Suprapubic skin (tissue), 4 donors: ENCODE measurements around the gene COL5A1. TPM values are rescaled to one million over a fixed set of nuclear protein-coding genes. Genes with fewer than 3 reads are reported as not detected.
A peak's percentile ranks its signal among the peaks of the same experiment; 100 is the strongest.

Experiments
- DNase-seq, 2 donors: peaks; one replicate each; pipeline ENCODE4 v3.0.0-alpha.2; 2019; ENCODE audit warnings: low spot score in 2 of 2
- H3K27ac ChIP-seq: fragments of 200-600 bp; sonication (generic); one replicate; pipeline ENCODE4 v1.5.1; 2019
- H3K27me3 ChIP-seq: fragments of 200-600 bp; sonication (generic); one replicate; pipeline ENCODE4 v1.5.1; 2019
- H3K36me3 ChIP-seq: fragments of 200-600 bp; sonication (generic); one replicate; pipeline ENCODE4 v1.5.1; 2019
- H3K4me1 ChIP-seq: fragments of 200-600 bp; sonication (generic); one replicate; pipeline ENCODE4 v1.5.1; 2019
- H3K4me3 ChIP-seq: fragments of 200-600 bp; sonication (generic); one replicate; pipeline ENCODE4 v1.5.1; 2019; ENCODE audit warnings: mild to moderate bottlenecking
- H3K9me3 ChIP-seq: fragments of 200-600 bp; sonication (generic); one replicate; pipeline ENCODE4 v1.5.1; 2019
- CTCF ChIP-seq, 2 donors: fragments of 200-600 bp in 1 of 2; fragments of 450-650 bp in 1 of 2; sonication (generic) in 1 of 2; IDR thresholded peaks; one replicate each; pipeline ENCODE4 v1.5.1; 2016 to 2019; ENCODE audit warnings: antibody characterized with exemption in 2 of 2, mild to moderate bottlenecking in 1 of 2, moderate library complexity in 1 of 2
- EP300 ChIP-seq: sonication (generic); formaldehyde crosslinking; IDR thresholded peaks from one replicate; pipeline ENCODE4 v1.6.1; 2017; ENCODE audit warnings: antibody characterized with exemption
- POLR2A ChIP-seq, 2 donors: fragments of 450-650 bp; IDR thresholded peaks; one replicate each; pipeline ENCODE4 v1.6.1; 2017; ENCODE audit warnings: antibody characterized with exemption in 2 of 2, mild to moderate bottlenecking in 2 of 2, moderate library complexity in 2 of 2
- POLR2AphosphoS5 ChIP-seq, 3 donors: sonication (generic); formaldehyde crosslinking; IDR thresholded peaks; one replicate each; pipeline ENCODE4 v1.6.1; 2017; ENCODE audit warnings: antibody characterized with exemption in 3 of 3
- WGBS: methylation state at CpG from one replicate; pipeline ENCODE4 v1.1.5; 2018; 5-methylcytosine and 5-hydroxymethylcytosine counted together
- total RNA-seq, 4 donors: library from RNA; depleted of rRNA; stranded (reverse); fragments of >200 nt; gene quantifications; one replicate each; pipeline ENCODE4 v1.1.0, GENCODE V29; 2016

The COL5A1 gene
- total RNA-seq, 4 donors from 2014 or later = 8.6 to 16.5 (median 15.4) TPM

GRCh38 chr9:134781591-134782302, 140.1 kb downstream of the COL5A1 start:
- no peak for DNase-seq
- H3K4me3 ChIP-seq = no peak overlapping the region
- H3K27me3 ChIP-seq = peaks cover 20% of the 10 kb centered on the region
- peaks cover 50% of the 10 kb centered on the region for H3K4me1 ChIP-seq
- no peaks in the 10 kb centered on the region for H3K9me3 ChIP-seq
- TF ChIP-seq POLR2A (IDR thresholded peaks at IDR 0.05) (no peak), EP300 (no peak), CTCF (IDR thresholded peaks at IDR 0.05) (peak in 1 of 2 donors; percentile 9), POLR2AphosphoS5 (IDR thresholded peaks at IDR 0.05) (no peak)
- H3K36me3 ChIP-seq = peaks cover 9% of the 10 kb centered on the region
- H3K27ac ChIP-seq = no peak overlapping the region
- WGBS = 79% methylated on average over 17 of the region's 28 CpGs

GRCh38 chr9:134782921-134783698, 141.5 kb downstream of the COL5A1 start:
- H3K4me1 ChIP-seq = peaks cover 46% of the 10 kb centered on the region
- peaks cover 9% of the 10 kb centered on the region for H3K36me3 ChIP-seq
- WGBS = 81% methylated on average over 19 of the region's 33 CpGs
- H3K9me3 ChIP-seq = no peaks in the 10 kb centered on the region
- TF ChIP-seq EP300 (no peak), POLR2A (IDR thresholded peaks at IDR 0.05) (no peak), CTCF (IDR thresholded peaks at IDR 0.05) (no peak), POLR2AphosphoS5 (IDR thresholded peaks at IDR 0.05) (no peak)
- peak overlapping the region; percentile 8 for H3K27ac ChIP-seq
- DNase-seq = no peak
- H3K4me3 ChIP-seq = no peak overlapping the region
- peaks cover 15% of the 10 kb centered on the region for H3K27me3 ChIP-seq

- Histone ChIP-seq H3K27ac (peak overlapping the region; percentile 28), H3K4me3 (no peak overlapping the region), H3K9me3 (no peaks in the 10 kb centered on the region), H3K27me3 (peaks cover 15% of the 10 kb centered on the region), H3K36me3 (peaks cover 9% of the 10 kb centered on the region), H3K4me1 (peaks cover 40% of the 10 kb centered on the region)
- DNase-seq = no peak
- WGBS = 87% methylated on average over 11 of the region's 12 CpGs
- TF ChIP-seq EP300 = no peak
- no peak for TF ChIP-seq POLR2AphosphoS5 (IDR thresholded peaks at IDR 0.05)
Measured at GRCh38 chr9:134783699-134784039, 142.1 kb downstream of the COL5A1 start.

- Histone ChIP-seq H3K4me3 (no peak overlapping the region), H3K4me1 (peaks cover 31% of the 10 kb centered on the region), H3K27ac (no peak overlapping the region), H3K27me3 (peaks cover 15% of the 10 kb centered on the region), H3K36me3 (peaks cover 11% of the 10 kb centered on the region), H3K9me3 (no peaks in the 10 kb centered on the region)
- no peak for DNase-seq
- 85% methylated on average over 14 of the region's 23 CpGs for WGBS
- no peak for TF ChIP-seq EP300
- no peak for TF ChIP-seq POLR2AphosphoS5 (IDR thresholded peaks at IDR 0.05)
- no peak for TF ChIP-seq CTCF (IDR thresholded peaks at IDR 0.05)
- no peak for TF ChIP-seq POLR2A (IDR thresholded peaks at IDR 0.05)
Measured at GRCh38 chr9:134784577-134785305, 143.1 kb downstream of the COL5A1 start.

- TF ChIP-seq POLR2AphosphoS5 (IDR thresholded peaks at IDR 0.05) (no peak), CTCF (IDR thresholded peaks at IDR 0.05) (no peak), POLR2A (IDR thresholded peaks at IDR 0.05) (no peak), EP300 (no peak)
- Histone ChIP-seq H3K4me3 (no peak overlapping the region), H3K4me1 (peaks cover 31% of the 10 kb centered on the region), H3K9me3 (no peaks in the 10 kb centered on the region), H3K27me3 (peaks cover 15% of the 10 kb centered on the region), H3K27ac (no peak overlapping the region), H3K36me3 (peaks cover 12% of the 10 kb centered on the region)
- WGBS = 76% methylated on average over 20 of the region's 23 CpGs
- no peak for DNase-seq
Measured at GRCh38 chr9:134785325-134786108, 143.9 kb downstream of the COL5A1 start.
